ENCODE measurements around the gene DDX54.
"Not testable (repeated sequence)": the region's sequence is repeated elsewhere in the genome, so short reads cannot be mapped to it uniquely, and the experiment has no call there.

Gene DDX54

GRCh38 chr12:113142173-113142885 is 42.9 kb downstream of the DDX54 start:
- DNase-seq (ENCODE audit: low read depth): no peak

DNA sequence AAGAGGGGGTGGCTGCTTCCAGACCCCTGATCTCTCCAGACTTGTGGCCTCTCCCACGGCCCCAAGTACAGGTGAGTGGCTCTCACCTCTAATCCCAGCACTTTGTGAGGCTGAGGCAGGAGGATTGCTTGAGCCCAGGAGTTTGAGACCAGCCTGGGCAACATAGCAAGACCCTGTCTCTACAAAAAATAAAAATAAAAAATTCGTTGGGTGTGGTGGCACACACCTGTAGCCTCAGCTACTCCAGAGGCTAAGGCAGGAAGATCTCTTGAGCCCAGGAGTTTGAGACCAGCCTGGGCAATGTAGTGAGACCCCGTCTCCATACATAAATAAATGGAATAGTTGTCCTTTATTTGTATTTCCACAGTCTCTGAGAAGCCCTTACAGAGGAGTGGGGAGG is 43.6 kb downstream of the DDX54 start:
- not testable (repeated sequence) for DNase-seq (ENCODE audit: low read depth)

DNA sequence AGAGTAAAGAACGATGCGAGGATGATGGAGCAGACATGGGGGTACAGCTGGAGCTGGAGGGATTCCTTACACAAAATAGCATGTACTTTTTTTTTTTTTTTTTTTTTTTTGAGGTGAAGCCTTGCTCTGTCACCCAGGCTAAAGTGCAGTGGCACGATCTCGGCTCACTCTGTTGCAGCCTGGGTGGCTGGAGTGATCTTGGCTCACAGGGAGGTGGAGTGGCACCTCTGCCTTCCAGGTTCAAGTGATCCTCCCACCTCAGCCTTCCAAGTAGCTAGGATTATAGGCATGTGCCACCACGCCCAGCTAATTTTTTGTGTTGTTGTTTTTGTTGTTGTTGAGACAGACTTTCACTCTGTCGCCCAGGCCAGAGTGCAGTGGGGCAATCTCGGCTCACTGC is 44.6 kb downstream of the DDX54 start:
- DNase-seq (ENCODE audit: low read depth): no peak

DNA sequence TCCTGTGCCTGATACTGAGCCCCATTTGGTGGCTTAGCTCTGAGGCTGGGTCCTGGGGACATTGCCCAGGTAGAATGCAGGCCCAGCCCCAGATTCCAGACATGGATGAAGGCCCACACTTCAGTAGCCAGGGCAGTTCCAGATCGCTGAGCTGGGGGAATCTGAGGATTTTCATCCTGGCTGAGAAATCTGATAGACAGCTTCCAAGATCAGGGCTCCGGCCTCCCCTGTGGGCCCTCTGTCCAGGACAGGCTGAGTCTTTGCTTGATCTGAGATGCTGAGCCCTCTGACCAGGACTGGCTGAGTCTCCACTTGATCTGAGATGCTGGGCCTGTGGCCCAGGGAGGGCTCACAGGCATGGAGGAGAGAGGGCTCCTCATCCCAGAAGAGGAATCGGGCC is 46.5 kb downstream of the DDX54 start:
- DNase-seq (ENCODE audit: low read depth): no peak

GRCh38 chr12:113137861-113138783 is 47.2 kb downstream of the DDX54 start:
- no peak for DNase-seq (ENCODE audit: low read depth)

GRCh38 chr12:113136990-113137511 is 48.2 kb downstream of the DDX54 start:
- no peak for DNase-seq (ENCODE audit: low read depth)

DNA sequence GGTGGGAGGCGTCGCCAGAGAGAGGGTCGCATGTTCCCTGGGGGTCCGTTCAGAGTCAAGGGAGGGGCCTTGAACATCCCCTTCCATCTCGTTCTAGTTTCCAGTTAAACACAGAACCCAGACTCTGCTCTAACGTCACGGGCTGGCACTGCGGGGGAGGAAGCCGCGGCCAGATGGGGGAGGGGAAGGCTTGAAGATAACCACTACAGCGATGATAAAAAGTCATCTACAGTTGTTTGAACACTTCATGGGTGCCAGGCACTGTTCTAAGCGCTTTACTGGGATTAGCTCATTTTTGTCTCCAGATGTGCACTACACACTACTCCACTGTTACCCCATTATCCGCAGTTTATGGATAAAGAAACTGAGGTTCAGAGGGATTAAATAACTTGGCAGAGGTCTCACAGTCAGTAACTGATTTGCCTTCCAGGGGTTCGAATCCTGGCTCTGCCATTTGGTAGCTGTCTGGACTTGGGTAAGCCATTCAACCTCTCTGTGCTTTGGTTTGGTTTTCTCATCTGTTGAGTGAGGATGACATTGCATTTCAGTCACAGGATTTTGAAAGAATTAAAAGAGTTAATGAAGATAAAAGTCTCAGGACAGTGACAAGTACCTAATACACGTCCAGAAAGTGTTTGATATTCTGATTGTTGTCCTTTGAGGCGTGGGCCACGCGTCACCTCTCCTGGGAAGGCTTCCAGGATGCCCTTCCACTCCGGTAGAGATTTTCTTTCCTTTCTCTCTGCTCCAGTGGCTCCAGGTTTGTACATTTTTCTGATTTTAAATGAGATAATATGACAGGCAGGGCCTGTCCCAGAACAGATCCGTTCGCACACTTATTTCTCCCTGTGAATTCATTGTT is 48.9 kb downstream of the DDX54 start:
- peak; percentile 66 for DNase-seq (ENCODE audit: low read depth)

- peak; percentile 89 for DNase-seq (ENCODE audit: low read depth)
Observed at GRCh38 chr12:113135178-113136127, 49.8 kb downstream of the DDX54 start, which contains the start of gene RASAL1. TSS of gene RASAL1 (minus strand) at chr12:113135761. CDS start at chr12:113135462, 299 bp downstream.

- DNase-seq (ENCODE audit: low read depth): no peak
Observed at GRCh38 chr12:113134521-113134951, 50.7 kb downstream of the DDX54 start.

- DNase-seq (ENCODE audit: low read depth): no peak
Observed at GRCh38 chr12:113134071-113134470, 51.2 kb downstream of the DDX54 start.

- no peak for DNase-seq (ENCODE audit: low read depth)
Observed at GRCh38 chr12:113133666-113134065, 51.6 kb downstream of the DDX54 start.

DNA sequence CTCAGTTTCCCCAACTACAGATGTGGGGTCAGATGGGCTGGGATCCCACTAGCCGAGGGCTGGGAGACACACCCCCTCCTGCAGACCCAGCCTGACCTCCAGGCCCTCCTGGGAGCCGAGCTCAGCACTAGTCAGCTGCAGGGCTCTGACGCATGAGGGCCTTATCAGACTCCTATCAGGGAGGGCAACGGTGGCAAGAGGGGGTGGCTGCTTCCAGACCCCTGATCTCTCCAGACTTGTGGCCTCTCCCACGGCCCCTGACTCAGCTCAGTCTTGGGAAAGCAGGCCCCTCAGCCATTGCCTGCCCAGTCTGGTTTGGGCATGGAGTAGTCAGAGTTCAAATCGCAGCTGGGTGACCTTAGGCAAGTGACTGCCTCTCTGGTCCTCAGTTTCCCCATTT is 52.2 kb downstream of the DDX54 start:
- DNase-seq (ENCODE audit: low read depth): no peak

GRCh38 chr12:113131556-113131955 is 53.7 kb downstream of the DDX54 start:
- no peak for DNase-seq (ENCODE audit: low read depth)

- no peak for DNase-seq (ENCODE audit: low read depth)
Observed at GRCh38 chr12:113130457-113131135, 54.7 kb downstream of the DDX54 start.

DNA sequence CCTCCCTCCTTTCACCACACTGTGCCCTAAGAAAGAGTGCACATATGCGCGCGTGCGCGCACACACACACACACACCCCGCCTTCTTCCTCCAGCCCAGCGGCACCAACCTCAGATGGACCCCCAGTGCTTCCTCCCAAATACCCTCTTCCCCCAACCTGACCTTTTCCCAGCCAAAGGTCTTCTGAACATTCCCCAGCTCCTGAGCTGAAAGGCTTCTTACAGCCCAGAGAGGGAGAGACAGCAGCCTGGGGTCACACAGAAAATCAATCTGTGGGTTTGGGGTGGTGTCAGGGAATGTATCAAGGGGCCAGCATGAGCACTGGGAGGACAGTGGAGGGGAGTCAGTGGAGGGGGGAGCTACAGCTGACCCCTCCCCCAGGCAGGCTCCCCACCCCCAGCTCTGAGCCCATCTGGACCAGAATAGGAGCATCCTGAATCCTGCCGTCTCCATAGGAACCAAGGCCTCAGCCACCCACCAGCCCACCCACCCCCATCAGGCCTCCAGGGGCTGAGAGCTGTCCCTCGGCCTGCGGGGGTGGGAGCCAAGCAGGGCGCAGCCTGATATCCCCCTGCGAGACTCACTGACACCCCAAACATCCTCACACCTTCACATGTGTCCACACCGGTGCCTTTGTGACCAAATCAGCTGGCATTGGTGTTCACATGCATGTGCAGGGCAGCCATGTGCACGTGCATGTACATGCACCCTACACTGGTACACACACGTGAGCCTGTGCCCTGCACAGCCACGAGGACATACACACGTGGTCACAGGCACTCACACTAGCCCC is 55.4 kb downstream of the DDX54 start:
- DNase-seq (ENCODE audit: low read depth): no peak

DNA sequence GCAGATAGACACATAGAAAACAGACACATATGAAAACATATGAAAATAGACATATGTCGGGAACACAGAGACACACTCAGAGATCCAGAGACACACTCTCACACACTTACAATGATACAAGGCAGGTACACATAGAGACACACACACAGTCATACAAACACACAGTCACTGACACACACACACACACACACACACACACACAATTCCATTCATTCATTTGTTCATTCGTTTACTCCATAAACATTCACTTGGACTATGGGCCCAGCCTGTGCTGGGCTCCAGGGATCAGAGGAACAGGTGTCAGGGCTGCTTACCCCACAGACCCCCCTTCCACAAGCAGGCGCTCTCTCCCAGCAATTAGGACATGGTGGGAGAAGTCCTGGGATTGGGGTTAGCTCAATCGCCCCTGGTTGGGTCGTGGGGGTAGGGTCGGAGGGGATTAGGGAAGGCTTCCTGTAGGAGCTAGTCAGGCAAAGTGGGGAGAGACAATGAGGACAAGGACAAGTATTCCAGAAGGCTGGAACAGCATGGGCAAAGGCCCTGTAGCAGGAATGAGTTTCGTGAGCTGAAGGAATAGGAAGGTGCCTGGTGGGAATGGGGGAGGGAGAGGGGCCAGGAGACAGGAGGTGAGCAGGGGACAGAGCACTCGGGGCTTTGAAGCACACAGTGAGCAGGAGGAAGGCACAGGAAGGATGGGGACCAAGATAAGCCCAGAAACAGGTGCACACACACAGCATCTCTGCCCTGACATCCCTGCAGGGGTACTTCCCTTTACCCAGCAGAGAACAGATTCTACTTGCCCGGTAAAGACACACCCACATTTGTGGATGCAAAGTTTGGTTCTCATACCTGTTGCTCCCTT is 56.2 kb downstream of the DDX54 start:
- DNase-seq (ENCODE audit: low read depth): no peak

DNA sequence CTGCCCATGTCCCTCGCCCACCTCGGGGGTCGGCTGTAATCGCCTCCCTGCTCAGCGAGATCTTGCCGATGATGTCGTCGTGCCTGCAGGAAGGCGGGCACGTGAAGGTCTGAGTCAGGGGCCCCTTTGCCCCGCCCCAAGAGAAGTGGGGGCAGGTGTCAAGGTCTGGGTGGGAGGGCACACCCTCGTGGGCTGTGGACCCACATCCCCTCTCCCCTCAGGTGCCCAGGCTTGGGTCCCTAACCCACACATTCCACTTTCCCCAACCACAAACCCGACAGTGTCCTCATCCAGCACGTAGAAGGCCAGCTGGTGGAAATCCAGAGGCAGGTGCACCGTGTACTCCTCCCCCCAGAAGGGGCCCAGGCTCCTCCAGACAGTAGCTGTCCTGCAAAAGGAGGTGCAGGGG is 57.5 kb downstream of the DDX54 start:
- DNase-seq (ENCODE audit: low read depth): no peak

DNA sequence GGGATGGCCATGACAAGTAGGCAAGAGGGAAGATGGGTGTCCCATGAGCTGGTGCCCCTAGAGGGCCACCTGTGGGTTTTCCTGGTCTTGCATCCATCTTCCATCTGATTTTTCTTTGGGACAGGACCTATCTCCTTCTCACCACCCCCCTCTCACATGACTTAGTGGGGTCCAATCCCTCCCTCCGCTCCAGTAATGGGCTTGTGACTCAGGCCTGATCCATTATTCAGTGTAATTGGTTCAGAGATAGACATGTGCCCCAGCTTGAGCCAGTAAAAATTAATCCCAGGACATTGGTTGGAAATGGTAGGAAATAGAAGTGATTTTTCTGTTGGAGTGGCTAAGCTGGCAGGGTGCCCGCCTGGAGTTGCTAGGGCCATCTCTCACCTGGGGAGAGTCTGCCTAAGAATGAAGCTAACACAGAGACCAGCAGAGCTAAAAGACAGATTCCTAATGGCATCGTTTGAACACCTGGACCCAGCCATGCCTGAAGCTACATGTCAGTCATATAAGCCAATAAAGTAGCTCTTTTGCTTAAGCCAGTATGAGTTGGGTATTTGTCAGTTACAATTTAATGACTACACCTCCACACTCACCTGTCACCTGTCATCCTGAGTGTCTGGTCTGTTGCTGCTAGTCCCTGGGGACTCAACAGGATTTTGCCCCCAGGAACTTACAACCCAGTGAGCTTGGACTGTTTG is 64.5 kb downstream of the DDX54 start:
- DNase-seq (ENCODE audit: low read depth): no peak
